NCI-H1694 (cell line): Measurements from ENCODE around the gene ARHGAP6.

Source experiments
- DNase-seq: peaks from one replicate; lab custom pipeline; 2025; lab: John Stamatoyannopoulos, UW

ARHGAP6 gene

GRCh38 chrX:11352296-11352741, 313.4 kb downstream of the ARHGAP6 start:
- no peak for DNase-seq

GRCh38 chrX:11351375-11352295, 314.1 kb downstream of the ARHGAP6 start:
- no peak for DNase-seq

GRCh38 chrX:11349661-11350337, 315.9 kb downstream of the ARHGAP6 start:
- DNase-seq, result no peak

- DNase-seq, result no peak
These were observed 316.7 kb downstream of the ARHGAP6 start for GRCh38 chrX:11349020-11349419.

GRCh38 chrX:11347300-11347699, 318.4 kb downstream of the ARHGAP6 start:
- DNase-seq, result no peak

- no peak for DNase-seq
These were observed 319.5 kb downstream of the ARHGAP6 start for GRCh38 chrX:11346121-11346682.

- no peak for DNase-seq
These were observed 323.0 kb downstream of the ARHGAP6 start for GRCh38 chrX:11342673-11343072.

GRCh38 chrX:11341274-11342201, 324.2 kb downstream of the ARHGAP6 start:
- no peak for DNase-seq

- no peak for DNase-seq
These were observed 328.3 kb downstream of the ARHGAP6 start for GRCh38 chrX:11337292-11338009.

- DNase-seq, result no peak
These were observed 329.5 kb downstream of the ARHGAP6 start for GRCh38 chrX:11336201-11336600.

- no peak for DNase-seq
These were observed 331.6 kb downstream of the ARHGAP6 start for GRCh38 chrX:11334165-11334564.

GRCh38 chrX:11331788-11332187, 333.9 kb downstream of the ARHGAP6 start:
- no peak for DNase-seq

GRCh38 chrX:11329021-11329420, 336.7 kb downstream of the ARHGAP6 start:
- DNase-seq, result no peak

- DNase-seq, result no peak
These were observed 337.6 kb downstream of the ARHGAP6 start for GRCh38 chrX:11328134-11328533.

GRCh38 chrX:11321986-11322385, 343.7 kb downstream of the ARHGAP6 start:
- DNase-seq, result no peak

- no peak for DNase-seq
These were observed 345.8 kb downstream of the ARHGAP6 start for GRCh38 chrX:11319806-11320520.

GRCh38 chrX:11311706-11312105, 354.0 kb downstream of the ARHGAP6 start:
- DNase-seq, result no peak

GRCh38 chrX:11309220-11309619, 356.5 kb downstream of the ARHGAP6 start:
- DNase-seq, result no peak

- no peak for DNase-seq
These were observed 360.1 kb downstream of the ARHGAP6 start for GRCh38 chrX:11305641-11306040.

- DNase-seq, result no peak
These were observed 360.9 kb downstream of the ARHGAP6 start for GRCh38 chrX:11304829-11305228.
